Panc1 (cell line): ENCODE measurements around the gene NDUFAF3.

Experiments used
- CTCF ChIP-seq: fragments of 450-650 bp; IDR thresholded peaks from 2 replicates; pipeline ENCODE4 v1.5.1; 2017; ENCODE audit warnings: mild to moderate bottlenecking
- POLR2AphosphoS5 ChIP-seq: IDR thresholded peaks from 2 replicates; pipeline ENCODE4 v1.6.1; 2012; ENCODE audit warnings: mild to moderate bottlenecking, low read depth, low read length, moderate library complexity
- REST ChIP-seq, 2 experiments: IDR thresholded peaks; 2 replicates each; pipeline ENCODE4 v1.6.1; 2011 to 2012; ENCODE audit warnings: low read depth in 2 of 2, control low read depth in 1 of 2, low read length in 1 of 2, mild to moderate bottlenecking in 1 of 2, moderate library complexity in 1 of 2; ENCODE audit not compliant: insufficient read depth in 1 of 2
- SIN3A ChIP-seq: IDR thresholded peaks from 2 replicates; pipeline ENCODE4 v1.6.1; 2012; ENCODE audit warnings: low read depth, mild to moderate bottlenecking, low read length, moderate library complexity, borderline replicate concordance; ENCODE audit not compliant: insufficient read depth
- TCF7L2 ChIP-seq: IDR thresholded peaks from 2 replicates; pipeline ENCODE4 v1.6.1; 2011; ENCODE audit warnings: mild to moderate bottlenecking, low read depth, low read length, inconsistent platforms

- TF ChIP-seq POLR2AphosphoS5 (no peak; the same call in none of the 2 replicates), TCF7L2 (no peak), CTCF (no peak), SIN3A (no peak), REST (IDR thresholded peaks at IDR 0.05; ENCODE audit: insufficient read depth in 1 of 2, low read depth in 2 of 2, low read length in 1 of 2) (no peak)
Measured at GRCh38 chr3:49026536-49026935, 4.6 kb downstream of the NDUFAF3 start.
